Adrenal gland (tissue), 5 donors: ENCODE data around the gene AKIP1.

Experiments used
- CTCF ChIP-seq, 6 experiments: fragments of 450-650 bp in 4 of 6; fragments of 200-600 bp in 2 of 6; sonication (generic) in 1 of 6; IDR thresholded peaks; 1 replicate in 5 of 6; 2 replicates in 1 of 6; pipeline versions ENCODE4 v1.5.1 to v1.8.0; 2016 to 2021; ENCODE audit warnings: antibody characterized with exemption in 6 of 6, mild to moderate bottlenecking in 2 of 6, moderate library complexity in 1 of 6
- POLR2A ChIP-seq, 2 donors: fragments of 450-650 bp; IDR thresholded peaks; one replicate each; pipeline ENCODE4 v1.6.1; 2017; ENCODE audit warnings: antibody characterized with exemption in 2 of 2, mild to moderate bottlenecking in 2 of 2, moderate library complexity in 1 of 2
- donor health status: DM: no; HTN: no; CAD: no.

DNA sequence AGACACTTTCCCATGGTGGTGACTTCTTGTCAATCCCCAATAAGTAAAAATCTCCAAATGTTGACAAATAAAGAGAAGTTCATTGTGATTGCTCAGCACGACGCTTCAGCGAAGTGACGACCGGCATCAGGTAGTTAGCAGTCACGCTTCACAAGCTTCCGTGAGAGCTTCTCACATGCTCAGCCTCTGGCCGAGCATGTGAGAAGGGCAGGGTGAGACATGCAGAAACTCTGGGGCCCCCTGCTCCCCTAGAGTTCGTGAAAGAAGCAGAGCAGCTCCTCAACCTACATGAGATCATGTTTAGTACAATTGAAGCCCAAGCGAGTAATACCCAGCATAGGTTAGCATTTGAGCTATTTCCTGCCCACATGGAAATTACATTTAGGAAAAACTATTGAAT lies 26.2 kb downstream of the AKIP1 start:
- TF ChIP-seq CTCF (IDR thresholded peaks at IDR 0.05) (no peak), POLR2A (IDR thresholded peaks at IDR 0.05) (no peak)
